Ishikawa (cell line): ENCODE data around the gene TEAD1.

Source experiments
- CREB1 ChIP-seq: IDR thresholded peaks from 2 replicates; pipeline ENCODE4 v1.6.1; 2012; ENCODE audit warnings: low read depth
- EGR1 ChIP-seq: IDR thresholded peaks from 2 replicates; pipeline ENCODE4 v1.6.1; 2012
- EP300 ChIP-seq: IDR thresholded peaks from 2 replicates; pipeline ENCODE4 v1.6.1; 2012; ENCODE audit warnings: borderline replicate concordance
- FOXM1 ChIP-seq: IDR thresholded peaks from 2 replicates; pipeline ENCODE4 v1.6.1; 2012; ENCODE audit warnings: low read depth, borderline replicate concordance
- MAX ChIP-seq: IDR thresholded peaks from 2 replicates; pipeline ENCODE4 v1.6.1; 2012
- RAD21 ChIP-seq: IDR thresholded peaks from 2 replicates; pipeline ENCODE4 v1.6.1; 2012; ENCODE audit warnings: low read depth
- REST ChIP-seq: IDR thresholded peaks from 2 replicates; pipeline ENCODE4 v1.6.1; 2012; ENCODE audit warnings: low read depth, mild to moderate bottlenecking
- TEAD4 ChIP-seq: IDR thresholded peaks from 2 replicates; pipeline ENCODE4 v1.6.1; 2012
- YY1 ChIP-seq: IDR thresholded peaks from 2 replicates; pipeline ENCODE4 v1.6.1; 2012; ENCODE audit warnings: low read depth
- ZBTB7A ChIP-seq: IDR thresholded peaks from 2 replicates; pipeline ENCODE4 v1.6.1; 2012; ENCODE audit warnings: low read depth

- no peak for TF ChIP-seq FOXM1
- no peak for TF ChIP-seq MAX
- no peak for TF ChIP-seq CREB1
- no peak for TF ChIP-seq EGR1
- no peak for TF ChIP-seq REST
- TF ChIP-seq RAD21 = no peak
- no peak for TF ChIP-seq YY1
- no peak for TF ChIP-seq ZBTB7A
- TF ChIP-seq EP300 = no peak
- TF ChIP-seq TEAD4 = no peak
Observed at GRCh38 chr11:12669930-12670329, 4.3 kb upstream of the TEAD1 start.
